Esophagus muscularis mucosa (tissue), 4 donors: ENCODE measurements around the gene CDC37. TPM values are rescaled to one million over a fixed set of nuclear protein-coding genes. Genes with fewer than 3 reads are reported as not detected.
"Not testable (repeated sequence)": the region's sequence is repeated elsewhere in the genome, so short reads cannot be mapped to it uniquely, and the experiment has no call there.

Experiments used
- DNase-seq: peaks from one replicate; pipeline ENCODE4 v3.0.0-alpha.2; 2017; ENCODE audit errors: extremely low spot score
- H3K27ac ChIP-seq, 4 donors: fragments of 200-600 bp; sonication (generic); replicated peaks in 1 of 4; 1 replicate in 3 of 4; 2 replicates in 1 of 4; pipeline ENCODE4 v1.5.1; 2016 to 2019; ENCODE audit warnings: mild to moderate bottlenecking in 1 of 4
- H3K27me3 ChIP-seq, 4 donors: fragments of 200-600 bp; sonication (generic); one replicate each; pipeline versions ENCODE4 v1.5.1 to v1.6.0; 2016 to 2019
- H3K36me3 ChIP-seq, 4 donors: fragments of 200-600 bp; sonication (generic); one replicate each; pipeline ENCODE4 v1.5.1; 2016 to 2019
- H3K4me1 ChIP-seq, 4 donors: fragments of 200-600 bp; sonication (generic); one replicate each; pipeline ENCODE4 v1.5.1; 2016 to 2019
- H3K4me3 ChIP-seq, 4 donors: fragments of 200-600 bp; sonication (generic); 1 replicate in 2 of 4; 2 replicates in 2 of 4; pipeline ENCODE4 v1.5.1; 2016 to 2019; ENCODE audit warnings: mild to moderate bottlenecking in 4 of 4, moderate library complexity in 1 of 4
- H3K9me3 ChIP-seq, 4 donors: fragments of 200-600 bp; sonication (generic); 1 replicate in 3 of 4; 2 replicates in 1 of 4; pipeline ENCODE4 v1.5.1; 2016 to 2019
- EP300 ChIP-seq: sonication (generic); formaldehyde crosslinking; IDR thresholded peaks from one replicate; pipeline ENCODE4 v1.6.1; 2017; ENCODE audit warnings: antibody characterized with exemption
- POLR2A ChIP-seq: fragments of 450-650 bp; IDR thresholded peaks from one replicate; pipeline ENCODE4 v1.6.1; 2017; ENCODE audit warnings: antibody characterized with exemption, moderate library complexity, mild to moderate bottlenecking, low read depth
- POLR2AphosphoS5 ChIP-seq, 2 donors: sonication (generic); formaldehyde crosslinking; IDR thresholded peaks; one replicate each; pipeline ENCODE4 v1.6.1; 2017; ENCODE audit warnings: antibody characterized with exemption in 2 of 2
- WGBS: methylation state at CpG from one replicate; pipeline ENCODE4 v1.1.5; 2018; 5-methylcytosine and 5-hydroxymethylcytosine counted together
- intact Hi-C: fragments of 100-400 bp; cut with DNase I; formaldehyde crosslinking; loops from one replicate; pipeline ENCODE4 v1.15.1; 2023
- total RNA-seq, 4 donors: library from RNA; depleted of rRNA; stranded (reverse); fragments of >200 nt; gene quantifications; one replicate each; pipeline versions ENCODE4 v1.1.0 to v1.2.1, GENCODE V29; 2016
- TF ChIP-seq, protein P1 (sequence below), 3 experiments: fragments of 200-600 bp in 2 of 3; fragments of 450-650 bp in 1 of 3; sonication (generic) in 2 of 3; IDR thresholded peaks; one replicate each; pipeline ENCODE4 v1.5.1; 2017 to 2019; ENCODE audit warnings: antibody characterized with exemption in 3 of 3, mild to moderate bottlenecking in 2 of 3, moderate library complexity in 1 of 3

The CDC37 gene
- total RNA-seq, 4 donors from 2014 or later: 131 to 176 (median 160) TPM

DNA sequence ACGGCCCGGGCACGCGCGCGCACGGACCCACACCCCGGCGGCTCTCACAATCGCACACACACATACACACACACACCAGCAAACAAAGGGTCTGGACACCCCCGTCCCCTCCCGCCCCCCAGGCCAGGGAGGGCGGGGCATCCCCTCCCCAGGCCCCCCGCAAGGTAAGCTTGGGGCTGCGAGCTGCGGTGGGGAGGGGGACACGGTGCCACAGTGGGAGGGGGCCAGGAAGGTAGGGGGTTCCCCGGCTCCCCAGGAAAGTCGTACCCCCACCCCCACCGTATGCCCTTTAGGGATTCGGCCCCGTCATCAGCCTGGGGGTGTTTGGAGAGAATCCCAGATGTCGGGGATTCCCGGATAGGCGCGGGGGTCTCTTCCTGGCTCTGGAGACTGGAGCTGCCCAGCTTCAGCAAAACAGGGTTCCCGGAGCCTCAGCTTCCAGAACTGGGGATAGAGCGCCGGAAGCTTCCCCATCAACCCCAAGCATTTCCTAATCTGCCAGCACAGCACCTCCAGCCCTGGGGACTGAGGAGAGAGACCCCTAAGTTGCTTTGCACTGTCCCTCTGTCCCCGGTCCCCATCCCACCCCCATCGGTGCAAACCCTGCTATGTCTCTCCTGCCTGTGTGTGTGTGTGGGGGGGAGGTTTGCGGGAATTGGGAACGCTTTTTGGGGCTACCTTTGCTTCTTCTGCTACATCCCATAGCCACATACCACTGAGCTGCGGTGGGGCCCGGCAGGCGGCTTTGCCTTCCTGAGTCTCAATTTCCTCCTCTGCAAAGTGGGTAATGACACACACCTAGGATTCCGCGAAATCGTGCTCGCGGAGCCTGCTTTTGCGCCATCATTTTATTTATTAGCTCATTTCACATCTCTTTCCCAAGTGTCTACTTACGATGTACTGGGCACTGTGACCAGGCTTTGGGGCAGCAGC is 1.8 kb upstream of the CDC37 start:
- intact Hi-C loops: loop anchor here (1.0 to 10.0 kb wide), 2 partner anchors 19 to 160 kb away; partner anchors contain the start of genes CDKN2D and KRI1
- 6% methylated on average over 36 of the region's 43 CpGs for WGBS
- peaks cover 0 to 1% (median 0%) of the 10 kb centered on the region in 4 donors for H3K36me3 ChIP-seq
- peaks cover 41 to 48% (median 47%) of the 10 kb centered on the region in 4 donors for H3K4me1 ChIP-seq
- H3K9me3 ChIP-seq: no peaks in the 10 kb centered on the region
- H3K27me3 ChIP-seq: peaks cover 0 to 59% (median 15%) of the 10 kb centered on the region in 4 donors
- H3K27ac ChIP-seq: no peak overlapping the region
- peak overlapping the region; percentile 81 to 99 (median 92) for H3K4me3 ChIP-seq
- no peak for DNase-seq
- TF ChIP-seq POLR2A (no peak), POLR2AphosphoS5 (IDR thresholded peaks at IDR 0.05) (no peak), EP300 (no peak)
- TF ChIP-seq, protein P1, sequence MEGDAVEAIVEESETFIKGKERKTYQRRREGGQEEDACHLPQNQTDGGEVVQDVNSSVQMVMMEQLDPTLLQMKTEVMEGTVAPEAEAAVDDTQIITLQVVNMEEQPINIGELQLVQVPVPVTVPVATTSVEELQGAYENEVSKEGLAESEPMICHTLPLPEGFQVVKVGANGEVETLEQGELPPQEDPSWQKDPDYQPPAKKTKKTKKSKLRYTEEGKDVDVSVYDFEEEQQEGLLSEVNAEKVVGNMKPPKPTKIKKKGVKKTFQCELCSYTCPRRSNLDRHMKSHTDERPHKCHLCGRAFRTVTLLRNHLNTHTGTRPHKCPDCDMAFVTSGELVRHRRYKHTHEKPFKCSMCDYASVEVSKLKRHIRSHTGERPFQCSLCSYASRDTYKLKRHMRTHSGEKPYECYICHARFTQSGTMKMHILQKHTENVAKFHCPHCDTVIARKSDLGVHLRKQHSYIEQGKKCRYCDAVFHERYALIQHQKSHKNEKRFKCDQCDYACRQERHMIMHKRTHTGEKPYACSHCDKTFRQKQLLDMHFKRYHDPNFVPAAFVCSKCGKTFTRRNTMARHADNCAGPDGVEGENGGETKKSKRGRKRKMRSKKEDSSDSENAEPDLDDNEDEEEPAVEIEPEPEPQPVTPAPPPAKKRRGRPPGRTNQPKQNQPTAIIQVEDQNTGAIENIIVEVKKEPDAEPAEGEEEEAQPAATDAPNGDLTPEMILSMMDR (IDR thresholded peaks at IDR 0.05): no peak

DNA sequence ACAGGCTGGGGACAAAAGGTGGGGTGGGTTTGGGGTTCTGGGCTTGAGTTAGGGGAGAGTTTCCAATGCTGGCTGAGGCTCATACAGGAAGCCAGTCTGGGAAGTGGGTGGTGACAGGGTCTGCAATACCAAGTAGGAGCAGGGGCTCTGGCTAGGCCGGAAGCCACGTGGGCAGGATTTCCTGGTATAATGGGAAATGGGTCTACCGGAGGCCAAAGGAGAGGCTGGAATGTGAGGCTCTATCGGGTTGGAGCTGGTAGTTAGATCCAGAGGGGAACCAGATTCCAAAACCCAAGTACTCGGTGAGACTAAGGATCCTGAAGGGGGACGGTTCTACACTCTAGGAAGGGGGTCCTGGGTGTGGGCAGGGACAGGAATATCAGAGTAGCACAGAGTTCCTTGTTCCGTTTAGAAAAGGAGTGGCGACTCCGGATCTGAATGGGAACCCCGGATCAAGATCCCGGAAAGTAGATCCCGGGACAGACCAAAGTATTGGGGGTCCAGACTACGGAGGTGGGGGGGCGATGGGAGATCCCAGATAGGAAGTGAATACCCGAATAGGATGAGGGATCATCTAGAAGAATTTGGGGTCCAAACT is 802 bp downstream of the CDC37 start:
- Histone ChIP-seq H3K27me3 (peaks cover 0 to 33% (median 12%) of the 10 kb centered on the region in 4 donors), H3K36me3 (peaks cover 0 to 13% (median 1%) of the 10 kb centered on the region in 4 donors), H3K27ac (peak overlapping the region; percentile 75 to 90 (median 86)), H3K9me3 (no peaks in the 10 kb centered on the region), H3K4me1 (peaks cover 58 to 73% (median 66%) of the 10 kb centered on the region in 4 donors), H3K4me3 (peak overlapping the region; percentile 81 to 99 (median 92))
- WGBS: 2% methylated on average over 15 of the region's 15 CpGs
- TF ChIP-seq POLR2A (no peak), POLR2AphosphoS5 (IDR thresholded peaks at IDR 0.05) (peak; percentile 43 to 61), EP300 (no peak)
- TF ChIP-seq, protein P1 (IDR thresholded peaks at IDR 0.05): no peak
- intact Hi-C loops: loop anchor here (10.0 kb wide), 1 partner anchor 162 kb away; the partner anchor contains the start of genes CDKN2D and KRI1
- DNase-seq: no peak

DNA sequence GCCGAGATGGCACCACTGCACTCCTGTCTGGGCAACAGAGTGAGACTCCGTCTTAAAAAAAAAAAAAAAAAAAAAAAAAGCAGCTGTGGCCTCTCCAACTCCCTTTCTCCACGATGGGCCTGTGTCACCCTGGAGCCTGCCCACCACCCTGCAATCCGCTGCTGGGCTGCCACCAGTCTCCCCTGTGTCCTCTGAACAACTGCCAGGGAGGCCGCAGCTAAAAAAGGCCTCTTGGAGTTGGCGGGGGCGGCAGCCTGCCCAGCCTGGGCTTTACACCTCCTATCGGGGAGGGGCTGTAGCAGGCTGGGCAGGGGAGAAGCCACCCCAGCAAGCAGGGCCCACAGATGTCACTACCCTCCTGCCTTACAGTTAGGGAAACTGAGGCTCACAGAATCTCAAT is 3.5 kb downstream of the CDC37 start:
- WGBS: 88% methylated on average over 7 of the region's 8 CpGs
- no peak for TF ChIP-seq POLR2AphosphoS5 (IDR thresholded peaks at IDR 0.05)
- TF ChIP-seq, protein P1 (IDR thresholded peaks at IDR 0.05): no peak
- no peak for TF ChIP-seq EP300
- TF ChIP-seq POLR2A: no peak
- Histone ChIP-seq H3K4me1 (peaks cover 51 to 67% (median 62%) of the 10 kb centered on the region in 4 donors), H3K36me3 (peaks cover 13 to 37% (median 17%) of the 10 kb centered on the region in 4 donors), H3K4me3 (no peak overlapping the region), H3K27ac (no peak overlapping the region), H3K27me3 (peaks cover 0 to 6% (median 5%) of the 10 kb centered on the region in 4 donors), H3K9me3 (no peaks in the 10 kb centered on the region)
- no peak for DNase-seq
- intact Hi-C loops: loop anchor here (10.0 kb wide), 1 partner anchor 165 kb away; the partner anchor contains the start of genes CDKN2D and KRI1

DNA sequence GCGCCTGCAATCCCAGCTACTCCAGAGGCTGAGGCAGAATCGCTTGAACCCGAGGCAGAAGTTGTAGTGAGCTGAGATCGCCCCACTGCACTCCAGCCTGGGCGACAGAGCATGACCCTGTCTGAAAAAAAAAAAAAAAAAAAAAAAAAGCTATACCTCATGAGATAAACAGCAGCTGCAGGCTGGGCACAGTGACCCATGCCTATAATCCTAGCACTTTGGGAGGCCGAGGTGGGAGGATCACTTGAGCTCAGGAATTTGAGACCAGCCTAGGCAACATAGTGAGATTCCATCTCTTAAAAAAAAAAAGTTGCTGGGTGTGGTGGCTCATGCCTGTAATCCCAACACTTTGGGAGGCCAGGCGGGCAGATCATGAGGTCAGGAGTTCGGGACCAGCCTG is 4.0 kb downstream of the CDC37 start:
- H3K4me3 ChIP-seq, H3K9me3 ChIP-seq, DNase-seq, intact Hi-C loops, H3K27ac ChIP-seq, H3K27me3 ChIP-seq: not testable (repeated sequence)
- H3K36me3 ChIP-seq: peaks cover 17 to 43% (median 22%) of the 10 kb centered on the region in 4 donors
- 92% methylated on average over 8 of the region's 8 CpGs for WGBS
- H3K4me1 ChIP-seq: peaks cover 46 to 62% (median 57%) of the 10 kb centered on the region in 4 donors

DNA sequence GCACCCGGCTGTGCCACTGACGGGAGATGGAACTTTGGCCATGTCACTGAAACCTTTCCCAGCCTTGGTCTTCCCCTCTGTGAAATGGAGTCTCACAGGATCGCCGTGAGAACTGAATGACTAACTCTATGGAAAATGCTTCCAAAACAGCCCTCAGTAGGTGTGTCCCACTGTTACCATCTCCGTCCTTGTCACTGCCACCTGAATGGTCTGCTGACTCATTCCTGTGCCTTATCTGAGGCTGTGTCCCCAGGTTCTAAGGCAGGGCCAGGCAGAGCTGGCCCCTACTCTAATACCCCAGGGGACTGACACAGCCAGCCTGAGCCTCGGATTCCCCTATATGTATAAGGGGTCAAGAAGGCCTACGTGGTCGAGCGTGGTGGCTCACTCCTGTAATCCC is 4.5 kb downstream of the CDC37 start:
- Histone ChIP-seq H3K27ac (no peak overlapping the region), H3K4me3 (no peak overlapping the region), H3K4me1 (peaks cover 42 to 56% (median 53%) of the 10 kb centered on the region in 4 donors), H3K36me3 (peaks cover 22 to 48% (median 27%) of the 10 kb centered on the region in 4 donors), H3K9me3 (no peaks in the 10 kb centered on the region), H3K27me3 (no peaks in the 10 kb centered on the region)
- 88% methylated on average over 7 of the region's 9 CpGs for WGBS
- intact Hi-C loops: no loop called here
- DNase-seq: no peak
- TF ChIP-seq, protein P1 (IDR thresholded peaks at IDR 0.05): no peak
- TF ChIP-seq POLR2A (no peak), POLR2AphosphoS5 (IDR thresholded peaks at IDR 0.05) (no peak), EP300 (no peak)
